Thyroid gland (tissue), 4 donors: ENCODE measurements around the gene ABCB8. TPM values are rescaled to one million over a fixed set of nuclear protein-coding genes. Genes with fewer than 3 reads are reported as not detected.

Source experiments
- total RNA-seq, 4 donors: library from RNA; depleted of rRNA; stranded (reverse); fragments of >200 nt; gene quantifications; one replicate each; pipeline ENCODE4 v1.2.3, GENCODE V29; 2016

Gene ABCB8
- total RNA-seq, 4 donors from 2014 or later: 39.0 to 74.2 (median 60.9) TPM

Other genes starting within 250 kb of the ABCB8 start
- gene TMEM176B, start 228.1 kb upstream of the ABCB8 start, total RNA-seq: 10 to 100 TPM; 10.4 to 36.0 (median 18.9) TPM
- 10 to 100 TPM in 2 of 4 donors, 1 to 10 TPM in 2; 3.7 to 34.0 (median 14.7) TPM for gene TMEM176A, start 227.7 kb upstream of the ABCB8 start, total RNA-seq
- under 1 TPM in 2 of 4 donors, not detected in 2; 0.22 to 0.71 TPM for gene AOC1, start 175.9 kb upstream of the ABCB8 start, total RNA-seq
- gene KCNH2, start 50.1 kb upstream of the ABCB8 start, total RNA-seq: under 1 TPM; 0.33 to 0.93 (median 0.63) TPM
- gene NOS3, start 37.4 kb upstream of the ABCB8 start, total RNA-seq: 1 to 10 TPM; 5.2 to 8.1 (median 6.3) TPM
- gene ATG9B, start 4.0 kb upstream of the ABCB8 start, total RNA-seq: under 1 TPM in 1 of 4 donors, not detected in 3; 0.27 TPM
- gene ASIC3, start 20.1 kb downstream of the ABCB8 start, total RNA-seq: 1 to 10 TPM in 3 of 4 donors, not detected in 1; 1.2 to 2.6 (median 1.5) TPM
- 10 to 100 TPM in 2 of 4 donors, 1 to 10 TPM in 2; 5.3 to 17.4 (median 9.6) TPM for gene CDK5, start 29.4 kb downstream of the ABCB8 start, total RNA-seq
- 100 to 1,000 TPM in 1 of 4 donors, 10 to 100 TPM in 3; 48.5 to 109 (median 69.0) TPM for gene SLC4A2, start 31.1 kb downstream of the ABCB8 start, total RNA-seq
- gene FASTK, start 52.4 kb downstream of the ABCB8 start, total RNA-seq: 100 to 1,000 TPM in 1 of 4 donors, 10 to 100 TPM in 3; 71.8 to 114 (median 78.8) TPM
- gene TMUB1, start 55.0 kb downstream of the ABCB8 start, total RNA-seq: 10 to 100 TPM; 33.7 to 78.7 (median 44.2) TPM
- 10 to 100 TPM; 49.0 to 75.2 (median 66.2) TPM for gene AGAP3, start 58.0 kb downstream of the ABCB8 start, total RNA-seq
- not detected for gene GBX1, start 139.2 kb downstream of the ABCB8 start, total RNA-seq
- not detected for gene ASB10, start 158.8 kb downstream of the ABCB8 start, total RNA-seq
- gene H2BK1, start 182.0 kb downstream of the ABCB8 start, total RNA-seq: not detected
- gene ABCF2, start 198.8 kb downstream of the ABCB8 start, total RNA-seq: 10 to 100 TPM; 23.8 to 39.4 (median 34.1) TPM
- gene CHPF2, start 204.0 kb downstream of the ABCB8 start, total RNA-seq: 10 to 100 TPM; 33.9 to 82.4 (median 58.7) TPM
- gene SMARCD3, start 220.2 kb downstream of the ABCB8 start, total RNA-seq: 10 to 100 TPM; 42.2 to 56.7 (median 47.2) TPM